ENCODE results near the gene TJP1. TPM values are rescaled to one million over a fixed set of nuclear protein-coding genes. Genes with fewer than 3 reads are reported as not detected.

TJP1 gene
- total RNA-seq, 1 donor from 2014 or later = 172 TPM

GRCh38 chr15:29825227-29825626, 3.0 kb upstream of the TJP1 start:
- no peak for TF ChIP-seq CTCF (IDR thresholded peaks at IDR 0.05; ENCODE audit: unreplicated experiment)
- no peaks in the 10 kb centered on the region for H3K27me3 Mint-ChIP-seq
- DNase-seq (ENCODE audit: low spot score, unreplicated experiment) = no peak
- no peak overlapping the region for H3K4me3 Mint-ChIP-seq (ENCODE audit: low read depth)
- no peaks in the 10 kb centered on the region for H3K9me3 Mint-ChIP-seq (ENCODE audit: low read depth)
- H3K36me3 Mint-ChIP-seq (ENCODE audit: insufficient read depth) = no peaks in the 10 kb centered on the region
- peaks cover 11% of the 10 kb centered on the region for H3K4me1 Mint-ChIP-seq (ENCODE audit: low read depth)
- H3K27ac Mint-ChIP-seq = no peak overlapping the region

DNA sequence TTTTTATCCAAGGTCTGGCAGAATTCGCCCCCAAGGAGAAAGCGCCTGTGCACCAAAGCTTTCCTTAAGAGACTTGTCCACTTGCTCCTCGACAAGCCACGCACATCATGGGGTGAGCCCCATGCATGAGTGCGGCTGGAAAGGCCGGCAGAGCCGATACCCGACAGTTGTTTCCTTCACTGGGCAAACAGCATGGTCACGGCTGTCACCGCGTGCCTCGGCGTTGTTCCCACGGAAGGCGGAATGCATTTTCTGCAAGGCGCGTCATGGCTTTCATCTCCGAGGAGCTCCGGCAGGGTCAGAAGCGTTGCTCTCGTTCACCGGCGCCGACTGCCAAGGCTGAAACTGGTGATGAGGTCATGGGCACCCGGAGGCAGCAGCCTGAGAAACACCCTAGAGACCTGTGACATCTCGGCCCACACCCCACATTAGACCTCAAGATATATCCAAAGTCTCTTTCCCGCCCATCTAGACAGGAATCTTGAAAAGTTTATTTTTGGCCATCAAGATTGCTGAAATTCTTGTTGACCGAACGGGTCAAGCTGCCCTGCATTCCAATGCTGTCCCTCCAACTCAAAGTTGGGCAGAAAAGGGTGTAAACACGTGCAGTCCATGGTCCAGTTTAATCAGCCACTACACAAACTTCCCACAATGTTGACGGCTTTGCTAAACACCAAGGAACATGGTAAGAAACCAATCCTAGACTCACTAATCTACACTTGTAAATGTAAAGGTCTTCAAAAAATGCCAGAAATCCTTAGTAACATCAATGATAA, 604 bp upstream of the TJP1 start:
- H3K27me3 Mint-ChIP-seq = no peaks in the 10 kb centered on the region
- H3K36me3 Mint-ChIP-seq (ENCODE audit: insufficient read depth) = peaks cover 8% of the 10 kb centered on the region
- peaks cover 24% of the 10 kb centered on the region for H3K4me1 Mint-ChIP-seq (ENCODE audit: low read depth)
- TF ChIP-seq CTCF (IDR thresholded peaks at IDR 0.05; ENCODE audit: unreplicated experiment) = no peak
- DNase-seq (ENCODE audit: low spot score, unreplicated experiment) = peak; percentile 44
- no peaks in the 10 kb centered on the region for H3K9me3 Mint-ChIP-seq (ENCODE audit: low read depth)
- peak overlapping the region; percentile 85 for H3K4me3 Mint-ChIP-seq (ENCODE audit: low read depth)
- H3K27ac Mint-ChIP-seq = peak overlapping the region; percentile 98

DNA sequence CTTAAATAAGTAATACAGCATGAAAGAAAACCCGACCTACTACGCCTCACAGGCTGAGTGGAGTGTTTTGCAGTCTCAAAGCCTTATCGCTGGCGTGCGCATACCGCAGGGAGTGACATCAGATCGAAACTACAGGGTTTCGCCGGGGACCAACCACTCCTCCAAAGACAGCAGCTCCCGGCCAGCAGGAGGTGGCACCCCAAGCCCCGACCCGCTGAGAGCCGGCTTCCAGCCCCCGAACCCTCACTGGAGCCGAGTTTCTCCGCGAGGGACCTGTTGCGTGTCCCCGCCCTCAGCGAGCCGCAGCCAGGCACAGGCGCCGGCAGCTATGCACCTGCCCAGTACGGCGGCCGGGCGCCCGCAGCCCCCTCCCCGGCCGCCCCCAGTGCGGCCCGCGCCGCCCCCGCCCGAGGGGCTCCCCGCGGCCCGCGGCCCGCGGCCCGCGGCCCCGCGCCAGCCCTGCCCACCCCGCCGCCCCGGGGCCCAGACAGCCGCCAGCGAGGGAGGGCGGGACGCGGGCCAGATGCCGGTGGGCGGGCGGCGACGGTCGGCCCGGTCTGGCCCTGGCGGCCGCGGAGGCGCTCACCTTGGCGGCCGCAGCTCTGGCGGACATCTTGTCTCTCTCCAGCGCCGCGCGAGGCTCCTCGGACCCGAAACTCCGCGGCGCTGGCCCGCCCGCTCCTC, 710 bp downstream of the TJP1 start:
- H3K27me3 Mint-ChIP-seq = no peaks in the 10 kb centered on the region
- peaks cover 32% of the 10 kb centered on the region for H3K4me1 Mint-ChIP-seq (ENCODE audit: low read depth)
- H3K9me3 Mint-ChIP-seq (ENCODE audit: low read depth) = peaks cover 3% of the 10 kb centered on the region
- H3K4me3 Mint-ChIP-seq (ENCODE audit: low read depth) = peak overlapping the region; percentile 85
- peaks cover 17% of the 10 kb centered on the region for H3K36me3 Mint-ChIP-seq (ENCODE audit: insufficient read depth)
- peak; percentile 86 for DNase-seq (ENCODE audit: low spot score, unreplicated experiment)
- peak; percentile 37 for TF ChIP-seq CTCF (IDR thresholded peaks at IDR 0.05; ENCODE audit: unreplicated experiment)
- peak overlapping the region; percentile 98 for H3K27ac Mint-ChIP-seq

DNA sequence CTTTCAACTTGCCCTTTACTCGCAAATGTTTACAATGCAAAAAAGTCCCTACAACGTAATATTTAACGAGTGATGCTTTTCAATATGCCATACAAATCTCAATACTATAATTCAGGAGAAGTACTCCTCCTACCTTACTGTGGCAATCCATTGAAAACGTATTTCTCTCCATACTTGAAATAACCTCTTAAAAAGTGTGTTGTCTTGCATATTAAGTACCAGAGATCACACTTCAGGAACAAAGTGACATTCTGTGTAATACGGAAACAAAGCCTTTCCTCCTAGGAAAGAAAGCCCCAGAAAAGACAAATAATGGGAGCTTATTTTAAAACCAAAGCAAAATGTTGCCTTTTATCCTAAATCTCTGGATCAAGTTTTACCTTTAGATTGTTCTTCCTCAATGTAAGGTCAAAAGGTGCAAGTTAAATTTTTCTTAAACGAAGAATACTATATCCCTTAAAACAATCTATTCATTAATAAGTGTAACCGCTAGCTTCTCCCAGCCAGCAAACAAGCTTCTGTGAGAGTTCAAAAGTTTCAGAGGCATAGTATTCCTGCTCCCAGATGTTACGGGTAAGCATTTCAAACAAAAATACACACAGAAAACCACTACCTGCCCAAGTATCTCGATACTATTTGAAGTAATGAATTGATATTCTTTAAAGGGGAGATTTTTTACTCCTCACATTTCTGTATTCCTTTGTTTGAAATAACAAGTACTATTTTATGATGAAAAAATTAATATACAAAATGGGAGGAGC, 1.7 kb downstream of the TJP1 start:
- Mint-ChIP-seq H3K27ac (peak overlapping the region; percentile 98), H3K36me3 (ENCODE audit: insufficient read depth) (peaks cover 17% of the 10 kb centered on the region), H3K4me1 (ENCODE audit: low read depth) (peaks cover 37% of the 10 kb centered on the region), H3K9me3 (ENCODE audit: low read depth) (peaks cover 3% of the 10 kb centered on the region), H3K27me3 (no peaks in the 10 kb centered on the region), H3K4me3 (ENCODE audit: low read depth) (peak overlapping the region; percentile 85)
- DNase-seq (ENCODE audit: low spot score, unreplicated experiment) = no peak
- TF ChIP-seq CTCF (IDR thresholded peaks at IDR 0.05; ENCODE audit: unreplicated experiment) = no peak

DNA sequence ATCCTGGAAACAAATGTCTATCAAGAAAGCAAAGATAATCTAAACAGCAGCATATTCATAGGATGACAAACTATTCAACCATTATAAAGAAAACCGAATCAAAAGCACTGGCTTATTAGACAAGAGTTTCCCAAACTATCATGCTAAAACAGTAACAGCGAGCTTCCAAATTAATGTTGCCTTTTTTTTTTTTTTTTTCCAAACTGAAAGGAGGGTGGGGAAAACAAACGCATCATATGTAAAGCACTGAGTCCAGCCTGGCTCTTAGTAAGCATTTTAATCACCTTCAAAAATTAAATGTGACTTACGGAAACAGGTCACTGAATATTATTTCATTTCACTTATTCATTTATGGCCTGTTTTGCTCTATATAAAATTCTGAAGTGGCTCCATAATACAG, 2.3 kb downstream of the TJP1 start:
- DNase-seq (ENCODE audit: low spot score, unreplicated experiment) = no peak
- peaks cover 3% of the 10 kb centered on the region for H3K9me3 Mint-ChIP-seq (ENCODE audit: low read depth)
- H3K4me1 Mint-ChIP-seq (ENCODE audit: low read depth) = peaks cover 42% of the 10 kb centered on the region
- TF ChIP-seq CTCF (IDR thresholded peaks at IDR 0.05; ENCODE audit: unreplicated experiment) = no peak
- H3K4me3 Mint-ChIP-seq (ENCODE audit: low read depth) = peak overlapping the region; percentile 85
- no peaks in the 10 kb centered on the region for H3K27me3 Mint-ChIP-seq
- H3K27ac Mint-ChIP-seq = peak overlapping the region; percentile 98
- H3K36me3 Mint-ChIP-seq (ENCODE audit: insufficient read depth) = peaks cover 17% of the 10 kb centered on the region
